NCI-H748 treated with DMSO at 0.1 percent for 48 hours (cell line): ENCODE data around the gene FOXL2NB.
"Not testable (repeated sequence)": the region's sequence is repeated elsewhere in the genome, so short reads cannot be mapped to it uniquely, and the experiment has no call there.

Experiments used
- DNase-seq: peaks from one replicate; lab custom pipeline; 2025; lab: John Stamatoyannopoulos, UW

Gene FOXL2NB

DNA sequence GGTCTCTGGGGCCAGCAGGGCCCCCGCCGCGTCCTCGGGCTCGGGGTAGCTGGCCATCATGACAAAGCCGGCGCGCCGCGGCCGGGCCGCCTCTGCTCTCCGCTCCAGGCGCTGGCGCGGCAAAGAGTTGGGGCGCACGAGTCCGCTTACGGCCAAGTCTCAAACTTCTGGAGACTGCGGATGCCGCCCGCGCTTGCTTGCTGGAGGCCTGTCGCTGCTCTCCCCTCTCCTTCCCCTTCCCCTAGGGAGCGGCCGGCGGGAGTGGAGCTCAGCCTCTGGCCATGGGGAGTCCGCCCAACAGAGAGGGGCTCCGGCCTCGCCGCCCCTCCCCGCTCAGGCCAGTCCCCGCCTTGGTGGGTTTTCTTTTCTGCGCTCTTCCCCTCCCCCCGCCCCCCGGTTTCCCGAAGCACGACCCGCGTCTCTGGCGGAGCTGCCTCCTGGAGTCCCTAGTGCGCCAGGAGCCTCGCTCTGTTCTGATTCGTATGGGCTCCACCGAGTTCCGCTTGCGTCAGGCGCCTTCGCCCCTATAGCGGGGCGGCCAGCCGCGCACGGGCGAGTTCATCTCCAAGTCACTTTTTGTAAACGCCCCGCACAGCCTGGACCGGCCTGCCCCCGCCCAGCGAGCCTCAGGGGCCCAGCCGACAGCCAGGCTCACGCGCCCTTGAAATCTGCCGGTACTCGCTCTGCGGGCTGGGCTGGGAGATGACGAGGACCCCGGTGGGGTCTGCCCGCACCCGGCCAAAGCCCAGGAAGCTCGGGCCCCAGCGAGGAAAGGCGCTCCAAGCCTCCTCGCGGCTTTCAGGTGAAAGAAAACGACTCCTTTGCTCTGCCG lies at the start of gene FOXL2NB, which contains the start of gene FOXL2:
Gene FOXL2NB (plus strand): TSS at position 555 of the 832 bp plus-strand sequence. CDS start 148 bp downstream, at position 703.
Gene FOXL2 (minus strand): TSS at position 475 of the 832 bp plus-strand sequence. CDS start 415 bp downstream, at position 60.
- DNase-seq = no peak

DNA sequence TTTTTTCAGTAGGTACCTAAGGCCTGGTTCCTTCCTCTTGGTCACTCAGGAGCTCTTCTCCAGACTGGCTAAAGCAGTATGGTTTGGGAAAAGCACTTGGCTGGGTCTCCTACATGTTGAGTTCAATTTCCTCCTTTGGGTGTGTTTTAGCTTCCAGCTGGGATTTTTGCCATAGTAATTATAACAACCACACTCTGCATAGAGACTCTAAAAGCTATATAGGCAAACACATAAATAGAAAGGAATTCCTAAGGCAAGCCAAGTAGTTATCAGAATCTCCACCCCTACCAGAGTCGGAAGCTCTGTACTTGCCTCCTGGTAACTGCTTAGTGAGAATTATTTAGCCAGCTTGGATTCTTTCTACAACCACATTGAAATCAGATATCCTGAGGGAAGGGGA lies 48.7 kb upstream of the FOXL2NB start:
- DNase-seq = no peak

DNA sequence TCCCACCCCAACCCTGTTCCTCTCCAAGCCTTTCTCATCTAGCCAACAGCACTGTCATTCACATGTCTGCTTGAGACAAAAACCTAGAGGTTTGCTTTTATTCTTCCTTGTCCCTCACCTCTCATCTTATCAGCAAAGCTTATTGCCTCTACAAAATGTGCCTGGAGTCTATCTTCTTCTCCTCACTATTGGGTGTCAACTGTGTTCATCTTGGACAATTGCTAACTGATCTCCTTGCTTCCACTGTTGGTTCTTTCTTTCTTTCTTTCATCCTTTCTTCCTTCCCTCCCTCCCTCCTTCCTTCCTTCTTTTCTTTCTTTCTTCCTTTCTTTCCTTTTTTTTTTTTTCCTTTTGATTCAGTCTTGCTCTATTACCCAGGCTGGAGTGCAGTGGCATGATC lies 48.3 kb upstream of the FOXL2NB start:
- no peak for DNase-seq

DNA sequence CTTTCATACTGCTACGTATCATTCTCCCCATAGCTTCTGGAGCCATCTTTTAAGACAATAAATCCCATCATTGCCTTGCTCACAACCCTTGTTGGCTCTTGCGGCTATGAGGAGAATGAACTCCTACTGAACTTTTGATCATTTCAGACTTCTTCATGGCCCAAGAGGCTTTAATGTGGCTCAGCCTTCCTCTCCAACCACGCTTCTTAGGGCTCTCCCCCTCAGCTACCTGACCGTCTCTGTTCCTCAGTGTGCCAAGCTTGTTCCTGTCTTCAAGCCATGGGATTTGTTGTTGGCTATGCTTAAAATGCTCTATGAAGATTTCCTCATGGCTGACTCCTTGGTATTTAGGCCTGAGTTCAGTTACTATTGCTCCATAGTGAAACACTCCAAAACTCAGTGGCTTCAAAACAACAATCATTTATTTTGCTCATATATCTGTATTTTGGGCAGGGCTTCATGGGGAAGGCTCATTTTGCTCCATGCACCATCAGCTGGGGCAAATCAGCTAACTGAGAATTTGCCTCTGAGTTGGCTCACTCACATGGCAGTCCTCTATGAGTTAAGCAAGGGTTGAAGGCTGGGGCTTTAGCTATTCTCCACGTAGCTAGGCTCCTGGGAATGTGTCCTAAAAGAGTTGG lies 47.5 kb upstream of the FOXL2NB start:
- no peak for DNase-seq

DNA sequence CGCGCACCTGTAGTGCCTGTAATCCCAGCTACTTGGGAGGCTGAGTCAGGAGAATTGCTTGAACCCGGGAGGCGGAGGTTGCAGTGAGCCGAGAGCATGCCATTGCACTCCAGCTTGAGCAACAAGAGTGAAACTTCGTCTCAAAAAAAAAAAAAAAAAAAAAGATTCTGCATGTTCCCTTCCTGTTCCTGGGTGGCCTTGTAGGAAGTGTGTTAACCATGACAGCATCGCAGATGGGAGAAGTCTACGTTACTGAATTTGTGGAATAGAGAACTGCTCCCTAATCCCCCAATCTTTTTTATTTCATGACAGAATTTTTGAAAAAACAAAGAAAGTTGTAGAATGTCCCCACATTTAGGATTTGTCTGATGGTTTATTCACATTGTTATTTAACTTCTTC lies 45.5 kb upstream of the FOXL2NB start:
- DNase-seq = no peak

DNA sequence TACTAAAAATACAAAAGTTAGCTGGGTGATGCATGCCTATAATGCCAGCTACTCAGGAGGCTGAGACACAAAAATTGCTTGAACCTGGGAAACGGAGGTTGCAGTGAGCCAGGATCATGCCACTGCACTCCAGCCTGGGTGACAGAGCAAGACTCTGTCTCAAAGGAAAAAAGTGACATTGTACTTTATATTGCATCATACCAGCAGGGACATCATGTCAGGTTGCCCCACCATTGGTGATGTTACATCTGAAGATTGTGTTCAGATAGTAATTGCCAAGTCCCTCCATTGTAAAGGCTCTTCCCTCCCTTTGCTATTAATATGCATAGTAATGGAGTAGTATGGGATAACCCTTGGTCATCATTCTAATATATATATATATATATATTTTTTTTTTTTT lies 44.8 kb upstream of the FOXL2NB start:
- no peak for DNase-seq

DNA sequence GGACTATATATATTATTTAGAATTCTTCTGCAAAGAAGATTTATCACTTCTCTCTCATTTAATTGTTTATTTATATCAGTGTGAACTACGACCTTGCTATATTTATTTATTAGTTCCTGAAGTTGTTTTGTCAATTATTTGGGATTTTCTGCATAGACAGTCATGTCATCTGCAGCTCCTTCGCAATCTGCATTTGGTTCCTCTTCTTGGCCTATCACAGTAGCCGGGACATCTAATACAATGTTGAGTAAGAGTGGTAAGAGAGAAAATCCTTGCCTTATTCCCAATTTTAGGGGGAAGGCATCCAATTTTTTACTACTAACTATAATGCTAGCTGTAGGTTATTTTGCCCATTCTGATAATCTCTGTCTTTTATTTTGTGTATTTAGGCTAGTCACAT lies 39.5 kb upstream of the FOXL2NB start:
- DNase-seq = no peak

DNA sequence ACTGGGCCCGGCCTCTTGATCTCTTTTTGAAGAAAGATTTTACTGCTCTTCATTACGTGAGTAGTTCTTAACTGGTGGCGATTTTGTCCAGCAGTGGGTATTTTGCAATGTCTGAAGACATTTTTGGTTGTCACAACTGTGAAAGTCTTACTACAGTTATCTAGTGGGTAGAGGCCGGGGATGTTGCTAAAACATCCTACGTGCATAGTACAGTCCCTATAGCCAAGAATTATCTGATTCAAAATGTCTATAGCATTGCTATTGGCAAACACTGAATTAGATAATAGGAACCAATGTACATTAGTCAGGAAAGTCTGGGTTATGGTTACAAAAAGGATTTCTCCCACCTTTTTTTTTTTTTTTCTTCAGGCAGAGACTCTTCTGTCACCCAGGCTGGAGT lies 38.2 kb upstream of the FOXL2NB start:
- DNase-seq = no peak

DNA sequence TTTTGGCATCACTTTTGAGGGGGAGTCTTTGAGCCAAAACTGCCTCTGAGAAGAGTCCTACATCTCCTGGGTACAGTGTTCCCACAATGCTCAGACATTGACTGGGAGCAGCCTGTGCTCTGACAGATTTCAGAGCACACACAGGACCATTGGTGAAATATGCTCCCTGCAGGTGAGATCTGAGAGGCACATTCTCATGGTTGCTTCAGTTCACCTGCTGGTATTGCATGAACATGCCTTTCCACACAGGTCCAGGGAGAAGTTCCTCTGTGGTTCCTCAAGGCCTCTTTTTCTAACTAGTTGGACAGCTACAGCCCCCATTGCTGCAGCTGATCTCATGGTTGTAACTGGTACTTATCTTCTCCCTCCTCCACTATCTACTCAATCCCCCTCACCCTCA lies 37.1 kb upstream of the FOXL2NB start:
- no peak for DNase-seq

DNA sequence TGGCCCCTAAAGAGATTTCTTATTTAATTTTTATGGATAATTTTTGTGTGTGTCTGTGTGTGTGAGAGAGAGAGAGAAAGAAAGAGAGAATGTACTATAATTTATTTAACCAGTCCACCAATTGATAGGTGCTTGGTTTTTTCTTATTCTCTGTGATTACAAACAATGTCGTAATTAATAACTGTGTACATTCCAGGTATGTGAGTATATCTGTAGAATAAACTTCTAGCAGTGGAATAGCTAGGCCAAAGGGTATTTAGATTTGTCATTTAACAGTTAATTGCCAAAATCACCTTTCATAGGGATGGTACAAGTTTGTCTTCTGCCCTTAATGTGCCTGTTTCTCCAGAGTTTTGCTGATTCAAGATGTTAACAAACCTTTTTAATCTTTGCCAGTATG lies 35.4 kb upstream of the FOXL2NB start:
- DNase-seq = no peak

DNA sequence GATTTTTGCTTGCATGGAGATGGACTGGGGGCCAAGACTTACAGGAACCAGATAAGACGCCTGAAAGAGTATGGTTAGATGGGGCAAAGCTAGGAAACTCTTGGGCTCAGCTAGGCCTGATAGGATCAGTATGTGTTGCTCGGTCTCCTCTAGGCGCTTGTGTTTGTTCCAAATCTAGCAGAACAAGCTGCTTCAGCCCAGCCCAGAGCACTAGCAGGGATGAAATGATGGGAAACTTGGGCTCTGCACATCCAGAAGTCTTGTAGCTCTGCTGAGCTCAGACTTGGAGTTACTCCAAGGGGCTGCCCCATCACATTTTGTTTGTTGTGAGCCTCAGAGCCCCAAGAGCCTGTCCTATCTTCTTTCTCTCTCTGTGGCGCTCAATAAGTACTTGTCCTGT lies 34.8 kb upstream of the FOXL2NB start:
- no peak for DNase-seq

DNA sequence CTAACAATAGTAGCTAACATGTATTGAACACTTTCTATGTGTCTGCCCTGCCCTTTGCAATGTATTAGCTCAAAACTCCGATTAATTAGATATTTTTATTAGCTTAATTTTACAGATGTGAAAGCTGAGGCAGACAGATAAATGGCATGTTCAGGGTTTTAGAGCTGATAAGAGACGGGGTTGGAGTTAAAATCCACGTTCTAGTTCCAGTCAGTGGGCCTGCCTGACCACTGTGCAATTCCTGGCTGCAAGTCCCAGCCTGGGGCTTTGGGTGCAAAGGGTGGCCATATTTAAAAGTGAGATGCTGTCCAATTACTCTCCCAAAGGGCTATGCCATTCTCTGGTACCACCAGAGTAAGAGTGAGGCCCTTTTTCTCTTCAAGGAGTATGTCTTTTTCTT lies 33.3 kb upstream of the FOXL2NB start:
- no peak for DNase-seq

DNA sequence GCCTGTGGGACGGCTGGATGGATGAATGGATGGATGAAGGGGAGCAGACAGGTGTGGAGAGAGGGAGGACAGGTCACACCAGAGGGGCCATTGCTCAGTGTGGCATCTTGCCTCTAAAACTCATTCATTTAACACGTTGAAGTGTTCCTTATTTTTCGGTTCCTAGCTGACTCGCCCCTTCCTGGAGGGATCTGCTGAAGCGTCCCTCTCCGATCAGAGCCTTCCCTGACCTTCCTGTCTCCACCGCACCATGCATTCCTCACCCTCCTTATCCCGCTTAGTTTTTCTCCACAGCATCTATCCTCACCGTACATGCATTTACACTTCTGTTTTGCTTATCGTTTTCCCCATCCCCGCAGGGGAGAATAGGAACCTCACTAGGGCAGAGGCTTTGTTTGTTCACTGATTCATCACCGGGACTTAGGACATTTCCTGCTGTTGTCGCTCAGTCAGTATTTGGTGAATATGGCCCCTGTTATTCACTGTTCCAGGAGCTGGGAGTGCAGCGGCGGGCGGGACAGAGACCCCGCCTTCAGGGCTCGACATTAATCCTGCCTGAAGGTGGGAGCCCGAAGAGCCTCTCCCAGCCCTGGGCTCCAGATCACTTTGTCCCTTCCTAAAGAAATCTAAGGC lies 32.0 kb upstream of the FOXL2NB start:
- DNase-seq = no peak

DNA sequence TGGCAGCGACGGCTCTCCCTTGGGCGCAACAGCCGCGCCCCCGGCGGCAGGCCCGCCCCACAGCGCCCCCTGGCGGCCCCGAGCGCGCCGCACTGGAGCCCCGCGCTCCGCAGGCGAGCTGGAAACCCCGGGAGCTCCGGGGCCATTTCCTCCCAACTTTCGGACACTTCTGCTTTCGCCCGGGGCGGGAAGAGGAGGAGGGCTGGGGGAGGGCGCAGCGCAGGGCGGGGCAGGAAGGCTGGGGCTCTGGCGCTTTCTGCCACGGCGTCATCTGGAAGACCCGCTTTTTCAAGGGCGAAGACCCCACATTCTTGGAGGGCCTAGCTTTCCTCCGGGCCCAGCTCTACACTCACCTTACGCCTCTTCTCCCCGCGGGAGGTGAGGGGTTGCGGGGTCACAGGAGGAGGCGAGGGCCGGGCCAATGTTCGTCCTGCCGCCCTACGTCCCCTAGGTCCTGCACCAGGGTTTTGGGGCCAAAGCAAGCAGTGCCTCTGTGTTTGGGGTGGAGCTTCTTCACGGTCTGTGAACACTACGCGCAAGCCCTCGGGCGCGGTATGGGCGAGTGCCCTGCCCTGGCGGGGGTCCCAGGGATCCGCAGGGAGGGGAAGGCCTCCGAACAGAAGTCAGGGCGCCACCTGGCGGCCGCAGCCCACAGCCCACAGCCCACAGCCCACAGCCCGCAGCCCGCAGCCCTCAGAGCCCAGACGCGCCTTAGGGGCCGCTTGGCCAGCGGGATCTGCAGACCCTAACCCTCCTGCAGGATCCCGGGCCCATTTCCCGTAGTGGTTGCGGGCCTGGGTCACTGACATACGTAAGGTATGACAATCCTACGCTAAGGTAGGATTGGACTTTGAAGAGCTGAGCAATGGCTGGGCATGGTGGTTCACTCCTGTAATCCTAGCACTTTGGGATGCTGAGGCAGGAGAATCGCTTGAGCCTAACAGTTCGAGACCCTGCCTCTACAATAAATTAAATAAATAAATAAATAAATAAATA lies 31.2 kb upstream of the FOXL2NB start:
- peak; percentile 58 for DNase-seq

DNA sequence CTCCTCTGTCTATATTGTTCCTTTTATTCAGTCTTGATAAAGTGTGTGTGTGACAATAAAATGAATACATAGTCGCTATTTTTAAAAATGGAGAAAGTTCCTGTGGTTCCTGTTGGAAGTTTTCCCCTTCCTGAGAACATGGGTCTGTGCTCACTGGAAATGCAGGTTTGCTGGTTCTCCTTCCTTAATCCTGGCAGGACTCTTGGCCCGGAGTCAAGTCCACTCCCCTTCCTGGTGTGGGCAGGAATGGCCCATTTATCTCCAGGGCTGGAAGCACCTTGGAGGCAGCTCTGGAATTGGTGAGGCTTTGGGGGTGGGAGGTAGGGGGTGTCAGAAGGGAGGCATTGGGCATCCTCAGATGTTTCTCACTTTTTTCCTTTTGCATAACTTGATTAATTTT lies 30.2 kb upstream of the FOXL2NB start:
- no peak for DNase-seq

DNA sequence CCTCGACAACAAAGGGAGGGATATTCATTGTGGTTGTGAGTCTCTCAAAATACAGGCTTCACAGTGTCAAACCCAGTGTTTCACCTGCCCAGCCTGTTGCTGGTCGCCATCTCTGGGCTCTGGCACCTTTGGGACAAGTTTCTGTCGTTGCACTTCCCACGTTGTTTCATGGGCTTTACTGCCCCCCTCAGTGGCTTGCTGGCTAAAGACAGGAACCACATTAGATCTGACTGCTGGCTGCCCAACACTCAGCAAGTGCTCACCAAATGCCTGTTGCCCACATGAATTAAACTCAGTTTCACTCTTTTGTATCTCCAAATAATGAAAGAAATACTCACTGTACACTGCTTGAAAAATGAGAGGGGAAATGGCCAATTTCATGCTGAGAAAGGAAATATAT lies 27.7 kb upstream of the FOXL2NB start:
- DNase-seq = no peak

DNA sequence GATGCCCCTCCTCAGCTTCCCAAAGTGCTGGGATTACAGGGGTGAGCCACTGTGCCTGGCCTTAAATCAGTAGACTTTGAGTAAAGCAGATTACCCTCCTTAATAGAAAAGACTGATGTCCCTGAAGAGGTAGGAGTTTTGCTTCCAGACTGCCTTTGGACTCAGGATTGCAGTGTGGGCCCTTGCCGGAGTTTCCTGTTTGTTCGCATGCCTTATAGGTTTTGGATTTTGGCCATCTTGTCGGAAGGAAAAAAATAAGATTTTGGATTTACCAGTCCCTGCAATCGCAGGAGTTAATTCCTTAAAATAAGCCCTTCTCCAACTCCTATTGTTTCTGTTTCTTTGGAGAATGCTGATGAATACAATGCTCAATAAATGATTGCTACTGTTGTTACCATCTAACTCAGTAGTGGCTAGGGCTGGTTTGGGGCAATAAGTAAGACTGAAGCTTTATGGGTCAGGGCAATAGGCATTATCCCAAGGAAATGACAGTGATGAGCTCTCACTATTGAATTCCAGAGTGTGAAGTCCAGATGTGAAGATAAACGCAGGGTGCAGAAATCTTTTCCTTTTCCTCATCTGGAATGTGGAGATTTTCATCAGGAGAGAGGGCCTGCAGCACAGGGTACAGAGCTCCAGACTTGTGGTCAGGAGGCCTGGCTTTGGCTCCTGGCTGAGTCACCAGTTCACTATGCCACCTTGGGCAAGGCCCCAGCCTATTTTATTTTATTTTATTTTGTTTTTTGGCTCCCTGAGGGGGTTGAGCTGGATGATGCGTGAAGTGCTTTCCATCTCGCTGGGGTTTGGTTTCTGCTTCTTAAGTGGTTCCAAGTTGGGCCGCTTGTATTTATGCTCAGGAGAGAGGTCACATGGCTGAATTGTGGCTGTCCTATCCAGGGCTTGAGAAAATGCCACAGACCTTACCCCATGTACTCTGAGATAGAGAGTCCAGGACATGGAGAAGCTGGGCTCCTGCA lies 25.4 kb upstream of the FOXL2NB start:
- DNase-seq = no peak

DNA sequence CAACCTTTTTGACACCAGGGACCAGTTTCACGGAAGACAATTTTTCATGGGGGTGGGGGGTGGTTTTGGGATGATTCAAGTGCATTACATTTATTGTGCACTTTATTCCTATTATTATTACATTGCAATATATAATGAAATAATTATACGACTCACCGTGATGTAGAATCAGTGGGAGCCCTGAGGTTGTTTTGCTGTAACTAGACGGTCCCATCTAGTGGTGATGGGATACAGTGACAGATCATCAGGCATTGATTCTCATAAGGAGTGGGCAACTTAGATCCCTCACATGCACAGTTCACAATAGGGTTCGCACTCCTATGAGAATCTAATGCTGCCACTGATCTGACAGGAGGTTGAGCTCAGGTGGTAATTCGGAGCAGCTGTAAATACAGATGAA lies 24.6 kb upstream of the FOXL2NB start:
- not testable (repeated sequence) for DNase-seq

DNA sequence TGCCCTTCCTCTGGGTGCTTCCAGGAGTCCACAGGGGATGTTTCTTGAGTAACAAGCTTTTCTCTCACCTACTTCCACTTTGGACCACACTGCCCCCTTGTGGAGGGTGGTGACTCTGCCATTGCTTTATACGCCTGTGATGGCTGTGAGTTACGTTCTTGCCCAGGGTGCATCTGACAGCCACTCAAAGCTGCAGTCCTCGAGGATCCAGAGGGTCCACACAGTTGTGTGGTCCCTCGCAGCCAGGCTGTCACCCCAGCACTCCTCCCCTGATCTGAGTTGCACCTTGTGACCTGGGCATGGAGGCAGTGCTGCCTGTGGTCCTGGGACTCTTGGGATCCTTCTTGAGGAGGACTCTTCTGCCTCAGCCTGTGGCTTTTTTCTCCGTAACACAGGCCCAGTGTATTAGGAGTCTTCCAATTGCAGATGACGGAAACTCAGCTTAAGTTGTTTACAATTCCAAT lies 23.5 kb upstream of the FOXL2NB start:
- peak; percentile 35 for DNase-seq

DNA sequence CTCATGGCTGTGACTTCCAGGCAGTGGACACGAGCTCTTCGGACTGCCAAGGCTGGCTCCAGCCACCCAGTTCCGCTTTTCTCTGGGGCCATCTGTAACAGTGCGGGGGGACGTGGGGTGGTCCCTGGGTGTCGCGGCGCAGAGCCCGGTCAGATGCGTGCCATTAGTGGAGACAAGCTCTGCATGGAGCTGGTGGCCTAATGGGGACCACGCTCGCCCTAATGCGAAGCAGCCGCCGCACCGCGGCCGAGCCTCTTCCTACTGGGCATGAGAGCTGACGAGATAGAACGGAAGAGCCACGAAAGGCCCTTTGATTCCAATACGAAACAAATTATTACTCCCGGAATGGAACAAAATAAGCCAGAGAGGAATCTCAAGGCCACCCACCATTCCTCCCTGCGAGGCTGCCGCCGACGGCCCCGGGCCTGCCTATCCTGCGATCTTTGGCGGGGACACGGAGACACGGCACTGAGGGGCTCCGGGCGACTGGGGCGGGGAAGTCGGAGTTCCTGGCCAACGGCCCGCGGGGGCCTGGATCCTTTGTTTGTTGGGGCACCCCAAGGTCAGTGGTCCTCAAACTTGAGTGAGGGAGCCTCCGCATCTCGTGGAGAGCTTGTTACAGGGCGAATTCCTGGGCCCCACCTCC lies 18.2 kb upstream of the FOXL2NB start:
- DNase-seq = no peak
